Measurements from ENCODE around the gene PRKG1.
"Not testable (repeated sequence)": the region's sequence is repeated elsewhere in the genome, so short reads cannot be mapped to it uniquely, and the experiment has no call there.

GRCh38 chr10:51163380-51164049, 89.2 kb downstream of the PRKG1 start:
- not testable (repeated sequence) for TF ChIP-seq CTCF, POLR2A (IDR thresholded peaks at IDR 0.05)
